DMS114 treated with DMSO at 0.1 percent for 48 hours (cell line): ENCODE measurements around the gene NEK7.
A peak's percentile ranks its signal among the peaks of the same experiment; 100 is the strongest.

ENCODE experiments used
- DNase-seq: peaks from one replicate; lab custom pipeline; 2025; ENCODE audit not compliant: unreplicated experiment; lab: John Stamatoyannopoulos, UW

The NEK7 gene

DNA sequence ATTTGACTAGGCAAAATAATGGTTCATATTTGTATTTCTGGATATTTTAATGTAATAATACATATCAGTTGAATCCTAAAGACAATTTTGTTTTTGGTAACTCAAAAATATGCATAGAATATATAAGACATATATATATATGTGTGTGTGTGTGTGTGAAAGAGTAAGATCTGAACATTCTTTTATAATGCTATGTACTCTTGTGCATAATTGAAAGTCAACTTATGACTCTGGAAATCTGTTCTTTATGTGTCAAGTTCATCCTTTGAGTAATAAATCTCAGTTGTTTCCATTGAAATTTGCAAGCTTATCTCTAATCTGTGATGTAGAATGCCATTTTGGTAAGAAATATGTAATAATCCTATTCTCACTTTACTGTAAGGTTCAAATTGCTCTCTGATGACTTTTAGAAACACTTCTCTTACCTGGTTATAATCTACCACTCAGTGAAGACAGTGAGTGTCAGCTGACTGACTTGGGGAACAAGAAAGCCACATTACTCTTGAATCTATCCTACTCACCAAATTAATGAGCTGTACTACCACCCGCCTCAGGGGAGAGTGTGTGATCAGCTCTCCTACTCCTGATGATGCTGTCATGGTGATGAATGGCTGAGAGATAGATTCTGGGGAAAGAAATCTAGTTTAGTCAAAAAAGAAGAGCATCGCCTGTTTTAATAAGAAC is 15.0 kb upstream of the NEK7 start:
- no peak for DNase-seq

DNA sequence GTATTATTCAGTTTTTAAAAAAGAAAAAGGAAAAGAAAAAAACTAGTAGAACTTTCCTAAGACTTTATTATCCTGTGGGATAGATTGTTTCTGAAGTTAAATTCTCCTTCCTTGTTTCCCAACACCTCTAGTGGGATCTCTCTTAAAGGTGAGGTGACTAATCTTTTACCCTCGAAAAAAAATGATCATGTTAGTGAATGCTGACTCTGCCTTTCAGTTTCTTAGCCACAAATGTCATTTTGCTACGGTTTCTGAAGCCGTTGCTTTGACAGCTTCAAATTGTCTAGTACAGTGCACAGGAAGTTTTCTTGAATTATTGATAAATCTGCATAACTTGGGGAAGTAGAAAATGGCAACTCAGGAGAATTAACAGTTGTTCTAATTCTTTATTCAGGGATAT is 13.0 kb upstream of the NEK7 start:
- DNase-seq, result no peak

GRCh38 chr1:198147216-198147615 is 9.6 kb upstream of the NEK7 start:
- no peak for DNase-seq

DNA sequence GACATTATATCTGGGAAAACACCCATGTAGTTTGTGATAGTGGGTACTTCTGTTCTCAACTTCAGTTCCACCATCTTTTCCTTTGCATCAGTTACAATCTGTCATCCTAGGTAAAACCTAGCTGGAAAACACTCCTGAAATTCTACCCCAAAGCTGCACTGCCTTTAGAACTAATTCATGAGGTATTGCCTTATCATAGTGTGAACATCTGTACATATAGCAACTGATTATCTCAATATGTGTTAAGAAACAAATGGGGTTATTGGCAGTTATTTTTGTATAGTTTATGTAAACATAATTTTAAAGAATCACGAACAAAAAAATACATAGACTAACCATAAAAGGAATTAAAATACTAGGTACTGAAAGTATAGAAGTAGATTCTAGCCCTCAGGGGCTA is 6.4 kb upstream of the NEK7 start:
- DNase-seq, result no peak

- no peak for DNase-seq
Observed at GRCh38 chr1:198151688-198152087, 5.1 kb upstream of the NEK7 start.

DNA sequence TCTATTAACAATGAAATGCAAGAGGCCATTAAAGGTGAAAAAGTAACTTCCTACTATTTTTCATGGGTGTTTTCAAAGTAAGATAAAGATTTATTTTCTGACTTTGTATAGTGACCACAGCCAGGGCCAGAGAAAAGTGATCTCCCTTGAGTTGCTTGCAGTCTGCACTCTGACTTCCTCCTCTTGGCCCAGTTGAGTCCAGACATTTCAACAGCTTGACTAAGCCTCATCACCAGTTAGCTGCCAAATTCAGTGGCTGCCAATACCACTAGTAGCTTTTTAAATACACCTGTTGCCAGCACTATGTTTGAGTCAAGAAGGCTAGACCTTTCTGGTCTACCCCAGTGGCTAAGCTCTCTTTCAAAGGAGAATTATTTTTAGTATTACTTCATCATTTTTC is 3.7 kb upstream of the NEK7 start:
- DNase-seq, result no peak

GRCh38 chr1:198153804-198154203 is 3.0 kb upstream of the NEK7 start:
- DNase-seq, result no peak

DNA sequence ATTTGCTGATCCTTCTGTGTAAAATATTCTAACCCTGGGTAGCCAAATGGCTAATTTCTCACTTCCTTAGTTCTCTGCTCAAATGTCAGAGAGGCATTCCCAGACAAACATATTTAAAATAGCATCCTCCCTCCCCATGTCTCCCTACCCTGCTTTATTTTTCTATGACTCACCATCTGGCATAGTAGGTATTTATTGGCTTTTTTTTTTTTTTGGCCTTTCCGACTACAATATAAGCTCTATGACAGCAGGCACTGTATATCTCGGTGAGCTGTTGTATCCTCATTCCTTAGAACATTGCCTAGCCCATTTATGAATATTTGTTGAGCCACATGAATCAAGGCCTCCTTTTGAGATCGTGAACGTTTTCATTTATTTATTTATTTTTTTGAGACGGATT is 1.5 kb upstream of the NEK7 start:
- DNase-seq, result no peak

GRCh38 chr1:198156111-198156744 is 570 bp upstream of the NEK7 start:
- peak; percentile 41 for DNase-seq

GRCh38 chr1:198157241-198157846 is 546 bp downstream of the NEK7 start:
- peak; percentile 83 for DNase-seq

DNA sequence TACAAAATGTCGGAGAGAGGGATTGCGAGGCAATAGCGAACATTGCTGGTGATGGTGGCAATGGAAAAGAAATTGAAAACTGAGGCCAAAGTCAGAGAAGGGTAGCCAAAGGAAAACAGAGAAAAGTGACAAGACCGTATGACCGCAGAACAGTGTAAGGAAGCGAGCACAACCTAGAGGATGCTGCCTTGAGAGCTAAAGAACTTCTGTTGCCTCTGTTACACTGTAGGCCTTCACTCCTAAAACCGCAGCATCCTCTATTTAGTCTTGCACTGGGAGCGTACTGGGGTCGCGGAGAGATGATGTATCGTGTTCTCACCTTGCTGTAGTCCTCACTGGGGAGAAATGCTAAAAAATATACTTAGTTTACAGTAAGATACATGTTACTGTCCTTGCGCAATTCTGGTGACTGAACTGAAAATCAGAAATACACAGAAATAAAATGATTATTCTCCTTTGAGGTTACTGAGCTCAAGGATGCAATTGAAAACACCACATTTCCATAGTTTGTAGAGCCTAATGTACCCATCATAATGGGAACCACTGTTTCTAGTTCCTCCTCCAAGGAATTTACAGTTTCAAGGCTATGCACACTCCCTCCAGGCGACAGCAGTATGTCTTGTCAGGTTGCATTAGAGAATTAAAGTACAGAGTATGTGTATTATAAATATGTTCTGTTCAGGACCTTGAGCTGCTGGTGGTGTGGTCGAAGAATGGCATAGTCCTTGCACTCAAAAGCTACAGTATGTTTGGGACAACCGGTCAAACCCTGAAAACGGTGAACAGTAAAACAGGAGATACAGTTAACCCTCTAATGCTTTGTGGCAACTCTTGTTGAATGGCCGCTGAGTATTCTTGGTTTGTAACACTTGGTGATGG is 1.3 kb downstream of the NEK7 start:
- peak; percentile 32 for DNase-seq

DNA sequence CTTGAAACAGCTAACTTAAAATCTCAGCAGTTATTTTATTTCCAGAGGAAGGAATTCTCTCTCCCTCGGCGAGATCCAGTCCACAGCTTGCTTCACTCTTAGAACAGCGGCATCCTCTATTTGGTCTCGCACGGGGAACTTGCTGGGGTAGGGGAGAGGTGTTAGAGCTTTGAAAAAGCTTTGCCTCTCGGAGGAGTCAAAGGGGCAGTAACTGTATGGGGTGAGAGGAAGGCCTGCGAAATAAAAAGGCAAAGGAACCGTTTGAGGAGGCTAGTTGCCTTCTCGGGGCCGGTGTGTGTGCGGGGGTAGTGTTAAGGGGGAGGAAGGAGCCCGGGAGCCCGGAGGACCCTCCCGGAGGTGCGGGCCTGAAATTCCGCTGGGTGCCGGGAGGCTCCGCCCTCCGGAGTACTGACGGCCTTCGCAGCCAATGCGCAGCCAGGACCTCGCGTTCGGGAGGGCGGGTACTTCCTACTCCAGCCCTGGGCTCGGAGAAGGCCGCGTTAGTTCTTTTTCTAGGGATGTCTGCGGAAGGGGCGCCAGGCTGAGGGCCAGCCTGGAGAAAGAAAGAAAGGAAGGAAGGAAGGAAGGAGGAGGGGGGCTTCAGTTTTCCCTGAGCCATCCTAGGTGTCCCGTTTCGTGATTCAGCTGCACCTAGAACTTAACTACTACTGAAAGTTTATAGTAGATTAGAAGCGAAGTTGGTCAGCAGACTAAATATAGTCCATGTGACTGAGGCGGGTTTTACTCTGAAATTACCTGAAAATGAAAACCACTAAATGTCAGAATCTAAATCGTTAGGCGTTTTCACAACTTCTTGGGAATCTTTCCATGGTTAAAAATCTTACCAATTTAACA is 2.2 kb downstream of the NEK7 start:
- peak; percentile 86 for DNase-seq

DNA sequence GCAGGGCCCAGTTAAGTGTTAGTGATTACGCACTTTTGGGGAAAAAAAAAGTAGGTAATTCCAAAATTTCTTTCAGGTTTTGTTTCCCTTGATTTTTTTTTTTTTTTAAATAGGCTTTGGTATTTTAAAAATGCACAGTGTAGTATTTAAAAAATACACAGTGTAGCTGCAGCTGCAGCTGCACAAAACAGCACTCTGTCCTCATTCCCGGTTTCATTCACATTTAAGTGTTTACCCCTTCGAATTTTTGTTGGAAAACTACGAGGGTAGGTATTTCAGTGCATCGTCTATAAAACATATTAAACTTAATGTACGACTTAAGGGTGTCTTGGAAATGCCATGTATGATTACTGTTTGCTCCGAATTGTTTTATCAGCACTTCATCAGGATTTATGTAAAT is 3.4 kb downstream of the NEK7 start:
- no peak for DNase-seq

GRCh38 chr1:198160946-198161614 is 4.3 kb downstream of the NEK7 start:
- no peak for DNase-seq

DNA sequence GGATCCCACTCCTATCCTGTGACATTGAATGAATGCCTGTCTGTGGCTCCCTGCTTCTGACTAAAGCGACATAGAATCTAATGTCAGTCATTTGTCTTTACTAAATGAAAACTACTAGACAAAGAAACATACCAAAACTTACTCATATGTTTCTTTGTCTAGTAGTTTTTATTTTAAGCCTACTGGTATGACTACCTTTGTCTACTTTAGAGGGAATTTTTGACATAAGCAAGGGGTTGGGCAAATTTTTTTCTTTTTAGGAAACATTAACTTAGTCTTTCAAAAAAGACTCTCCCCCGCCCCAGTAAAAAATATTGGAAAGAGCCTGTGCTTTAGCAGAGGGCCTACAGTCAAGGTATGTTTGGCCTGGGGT is 4.9 kb downstream of the NEK7 start:
- no peak for DNase-seq

- DNase-seq, result no peak
Observed at GRCh38 chr1:198162091-198162767, 5.4 kb downstream of the NEK7 start.

DNA sequence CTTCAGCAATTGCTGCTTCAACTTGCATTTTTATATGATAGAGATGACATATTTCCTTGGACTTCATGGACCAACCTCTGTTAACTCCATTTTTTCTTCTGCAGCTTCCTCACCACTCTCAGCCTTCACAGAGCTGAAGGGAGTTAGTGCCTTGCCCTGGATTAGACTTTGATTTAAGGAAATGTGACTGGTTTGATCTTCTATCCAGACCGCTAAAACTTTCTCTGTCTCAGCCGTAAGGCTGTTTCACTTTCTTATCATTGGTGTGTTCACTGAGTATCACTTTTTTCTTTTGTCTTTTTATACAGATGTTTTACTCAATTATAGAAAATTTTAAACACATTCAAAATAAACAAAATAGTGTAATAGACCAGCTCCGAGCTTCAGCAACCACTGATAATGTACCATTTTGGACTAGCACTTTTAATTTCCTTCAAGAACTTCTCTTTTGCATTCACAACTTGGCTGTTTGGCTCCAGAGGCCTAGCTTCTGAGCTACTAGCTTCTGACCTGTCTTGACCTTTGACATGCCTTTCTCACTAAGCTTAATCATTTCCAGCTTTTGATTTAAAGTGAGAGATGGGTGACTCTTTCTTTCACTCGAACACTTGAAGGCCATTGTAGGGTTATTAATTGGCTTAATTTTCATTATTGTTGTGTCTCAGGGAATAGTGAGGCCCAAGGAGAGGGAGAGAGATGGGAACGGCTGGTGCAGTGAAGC is 9.3 kb downstream of the NEK7 start:
- no peak for DNase-seq

DNA sequence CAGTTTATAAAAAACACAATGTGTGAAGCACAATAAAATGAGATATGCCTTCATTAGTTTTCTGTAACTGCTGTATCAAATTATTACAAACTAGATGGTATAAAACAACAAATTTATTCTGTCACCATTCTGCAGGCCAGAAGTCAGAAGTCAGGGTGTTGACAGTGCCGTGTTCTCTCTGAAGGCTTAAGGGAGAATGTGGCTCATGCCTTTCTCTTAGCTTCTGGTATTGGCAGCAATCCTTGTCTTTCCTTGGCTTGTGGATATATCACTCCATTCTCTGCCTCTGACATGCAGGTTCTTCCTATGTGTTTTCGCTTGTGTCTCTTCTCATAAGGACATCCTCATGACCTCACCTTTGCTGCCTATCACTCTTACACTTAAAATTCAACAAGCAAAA is 10.1 kb downstream of the NEK7 start:
- DNase-seq, result no peak

- no peak for DNase-seq
Observed at GRCh38 chr1:198167436-198167934, 10.7 kb downstream of the NEK7 start.
